GM18507 (cell line): ENCODE data around the gene PREP.
"Not testable (repeated sequence)": the region's sequence is repeated elsewhere in the genome, so short reads cannot be mapped to it uniquely, and the experiment has no call there.

Experiments used
- DNase-seq: peaks from one replicate; pipeline ENCODE4 v3.0.0; 2011; ENCODE audit warnings: low read depth; ENCODE audit not compliant: insufficient read length; ENCODE audit errors: extremely low spot score
- FAIRE-seq: peaks from 2 replicates; lab custom pipeline; 2011; peaks lifted over from hg19 to GRCh38; lab: Jason Lieb, UNC

The PREP gene

GRCh38 chr6:105352037-105352617, 50.8 kb downstream of the PREP start:
- DNase-seq (no peak), FAIRE-seq (no peak)

DNA sequence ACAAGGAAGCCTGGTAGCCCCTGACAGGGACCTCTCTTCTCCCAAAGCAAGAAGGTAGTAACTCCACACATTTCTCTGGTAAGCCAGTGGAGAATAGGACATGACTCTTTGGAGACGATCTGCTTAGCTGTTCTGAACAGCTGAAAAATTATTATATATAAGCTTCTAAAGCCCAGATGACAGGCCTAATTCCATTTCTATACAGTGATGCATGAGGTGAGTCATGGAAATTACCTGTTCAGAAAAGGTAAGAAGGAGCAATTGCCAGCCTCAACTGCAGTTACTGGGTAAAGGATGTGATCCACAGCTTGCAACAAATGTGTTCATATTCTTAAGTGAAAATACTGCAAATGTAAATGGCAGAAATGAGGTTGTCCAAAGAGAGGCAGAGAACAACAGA, 54.0 kb downstream of the PREP start:
- FAIRE-seq (no peak), DNase-seq (no peak)

DNA sequence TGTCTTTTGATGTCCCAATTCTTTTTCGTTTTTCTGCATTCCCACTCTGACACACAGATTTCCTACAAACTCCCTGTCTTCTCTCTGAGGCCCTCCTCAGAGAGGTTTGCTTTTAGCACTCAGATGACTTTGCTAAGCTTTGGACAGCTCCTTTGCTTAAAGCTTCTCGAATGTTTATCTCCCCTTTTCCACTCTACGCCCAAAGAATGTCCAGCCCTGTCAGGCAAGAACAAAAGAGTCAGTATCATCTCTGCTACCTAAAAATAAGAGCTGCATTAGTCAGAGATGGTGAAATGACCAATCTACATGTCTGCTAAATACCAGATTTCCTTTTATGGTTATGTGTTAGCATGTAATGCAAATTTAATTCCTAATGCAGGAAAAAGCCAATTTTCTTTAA, 56.8 kb downstream of the PREP start:
- no peak for DNase-seq

DNA sequence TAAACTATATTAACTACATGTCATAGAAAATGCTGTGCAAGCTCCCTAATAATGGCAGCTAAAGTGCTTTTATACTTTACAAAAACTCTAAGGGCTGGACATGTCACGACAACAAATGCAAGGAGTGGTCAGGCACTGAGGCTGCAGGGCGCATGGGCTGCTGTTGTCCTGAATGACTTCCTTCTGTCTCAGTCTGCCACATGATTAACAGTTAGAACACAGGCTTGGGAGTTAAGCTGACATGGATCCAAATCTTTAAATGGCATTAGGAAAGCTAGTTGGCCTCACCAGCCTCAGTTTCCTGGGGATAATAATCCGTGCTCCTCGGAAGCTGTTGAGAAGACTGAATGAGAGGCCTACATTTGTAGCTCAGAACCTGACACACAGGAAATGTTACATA, 57.4 kb downstream of the PREP start:
- DNase-seq (no peak), FAIRE-seq (no peak)

More for the DNA sequence above, 56.8 kb downstream of the PREP start:
- FAIRE-seq = no peak

GRCh38 chr6:105344881-105345370, 58.0 kb downstream of the PREP start:
- FAIRE-seq (no peak), DNase-seq (no peak)

DNA sequence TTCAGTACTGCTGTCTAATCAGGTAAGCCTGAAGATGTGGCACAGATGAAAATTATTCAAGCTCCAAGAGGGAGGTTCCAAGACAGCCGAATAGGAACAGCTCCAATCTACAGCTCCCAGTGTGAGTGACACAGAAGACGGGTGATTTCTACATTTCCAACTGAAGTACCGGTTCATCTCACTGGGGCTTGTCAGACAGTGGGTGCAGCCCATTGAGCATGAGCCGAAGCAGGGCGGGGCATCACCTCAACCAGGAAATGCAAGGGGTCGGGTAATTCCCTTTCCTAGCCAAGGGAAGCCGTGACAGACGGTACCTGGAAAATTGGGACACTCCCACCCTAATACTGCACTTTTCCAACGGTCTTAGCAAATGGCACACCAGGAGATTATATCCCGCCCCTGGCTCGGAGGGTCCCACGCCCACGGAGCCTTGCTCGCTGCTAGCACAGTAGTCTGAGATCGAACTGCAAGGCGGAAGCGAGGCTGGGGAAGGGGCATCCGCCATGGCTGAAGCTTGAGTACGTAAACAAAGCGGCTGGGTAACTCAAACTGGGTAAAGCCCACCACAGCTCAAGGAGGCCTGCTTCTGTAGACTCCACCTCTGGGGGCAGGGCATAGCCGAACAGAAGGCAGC, 64.4 kb downstream of the PREP start:
- DNase-seq, FAIRE-seq: not testable (repeated sequence)

- no peak for DNase-seq
- no peak for FAIRE-seq
Observed at GRCh38 chr6:105336986-105337385, 65.9 kb downstream of the PREP start.

- no peak for DNase-seq
- FAIRE-seq = no peak
Observed at GRCh38 chr6:105332576-105332975, 70.3 kb downstream of the PREP start.

GRCh38 chr6:105331927-105332326, 71.0 kb downstream of the PREP start:
- no peak for FAIRE-seq
- no peak for DNase-seq

GRCh38 chr6:105330913-105331312, 72.0 kb downstream of the PREP start:
- no peak for FAIRE-seq

GRCh38 chr6:105330364-105330763, 72.5 kb downstream of the PREP start:
- FAIRE-seq (no peak), DNase-seq (no peak)

More at GRCh38 chr6:105330913-105331312, 72.0 kb downstream of the PREP start:
- no peak for DNase-seq

- DNase-seq (no peak), FAIRE-seq (no peak)
Observed at GRCh38 chr6:105326833-105327770, 75.8 kb downstream of the PREP start.

DNA sequence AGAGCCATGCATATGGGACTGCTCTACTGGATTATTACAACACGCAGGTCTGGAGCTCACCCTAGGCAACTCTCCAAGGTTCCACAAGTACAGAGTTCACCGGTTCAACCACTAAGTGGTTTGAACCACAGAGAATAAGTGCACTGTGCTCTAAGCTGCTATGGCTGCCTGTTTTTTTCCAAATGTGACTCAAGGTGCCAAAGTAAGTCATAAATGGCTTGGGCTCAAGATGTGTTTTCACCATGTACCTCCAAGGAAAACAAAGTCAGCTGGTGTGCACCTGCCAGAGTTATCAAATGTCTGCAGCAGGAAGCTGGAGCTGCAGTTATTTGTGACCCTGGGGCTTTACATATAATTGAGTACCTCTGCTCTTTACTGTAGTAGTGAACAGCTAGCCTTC, 76.7 kb downstream of the PREP start:
- no peak for DNase-seq

GRCh38 chr6:105324386-105324950, 78.4 kb downstream of the PREP start:
- DNase-seq (no peak), FAIRE-seq (no peak)

More for the DNA sequence above, 76.7 kb downstream of the PREP start:
- no peak for FAIRE-seq

DNA sequence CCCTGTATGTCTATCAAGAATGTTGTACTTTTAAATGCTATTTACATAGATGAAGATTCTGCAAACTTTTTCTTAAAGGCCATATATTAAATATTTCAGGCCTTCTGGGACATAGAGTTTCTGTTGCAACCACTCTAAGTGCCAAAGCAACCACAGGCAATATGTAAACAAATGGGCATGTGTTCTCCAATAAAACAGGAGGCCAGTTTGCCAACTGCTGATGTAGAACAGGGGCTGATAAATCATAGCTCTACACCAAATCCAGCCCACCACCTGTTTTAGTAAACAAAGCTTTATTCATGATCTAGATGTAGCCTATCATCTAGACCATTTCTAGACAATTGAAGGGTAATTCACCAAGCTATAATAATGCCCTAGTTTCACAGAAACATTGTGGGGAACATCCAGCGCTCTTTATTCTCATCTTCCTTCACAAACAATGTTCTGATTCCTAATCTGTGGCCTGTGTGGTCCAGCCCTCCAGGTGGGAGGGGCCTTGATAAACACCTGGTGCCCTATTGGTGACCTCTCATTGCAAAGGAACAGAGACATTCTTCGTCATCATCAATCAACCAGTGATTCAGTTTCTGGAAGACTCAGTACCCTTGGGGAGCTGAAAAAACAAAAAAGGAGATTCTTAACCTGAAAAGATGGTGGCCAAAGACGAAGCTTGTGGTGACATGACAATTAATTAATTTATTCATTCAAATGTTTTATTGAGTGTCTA, 80.2 kb downstream of the PREP start:
- FAIRE-seq = no peak
- DNase-seq = no peak

GRCh38 chr6:105321728-105322127, 81.2 kb downstream of the PREP start:
- FAIRE-seq (no peak), DNase-seq (no peak)

DNA sequence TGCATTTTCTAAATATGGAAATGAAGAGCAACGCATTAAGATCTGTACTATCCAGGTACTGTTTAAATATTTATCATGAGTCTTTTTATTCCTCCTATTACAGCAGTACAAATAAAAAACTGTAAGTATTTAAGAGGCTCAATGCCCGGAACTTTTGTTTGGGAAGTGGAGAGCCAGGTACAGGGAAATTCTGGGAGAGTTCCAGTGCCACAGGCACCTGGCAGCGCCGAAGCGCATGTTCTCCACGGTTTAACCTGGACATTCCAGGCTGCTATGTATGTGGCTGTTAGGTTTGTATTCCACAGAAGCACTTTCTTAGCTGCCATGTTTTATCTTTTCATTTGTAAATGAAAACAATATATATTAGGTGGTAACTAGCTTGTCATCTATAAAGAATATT, 81.7 kb downstream of the PREP start:
- DNase-seq (no peak), FAIRE-seq (no peak)

DNA sequence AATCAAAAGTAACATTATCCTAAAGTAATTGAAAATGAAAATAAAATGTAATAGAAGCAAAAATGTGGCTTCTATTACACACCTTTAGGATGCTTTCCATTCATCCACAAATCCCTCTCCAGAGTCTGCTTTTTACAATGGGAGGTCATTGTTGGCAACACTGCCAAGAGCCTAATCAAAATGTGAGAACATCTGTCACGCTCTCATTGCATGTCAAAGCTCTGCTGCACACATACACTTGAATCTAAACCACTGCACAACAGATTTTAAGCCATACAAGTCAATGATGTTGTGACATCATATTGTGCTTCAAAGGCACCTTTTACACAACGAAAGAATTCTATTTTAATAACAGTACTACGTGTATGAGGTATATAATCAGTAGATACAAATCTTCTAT, 82.1 kb downstream of the PREP start:
- DNase-seq (no peak), FAIRE-seq (no peak)

DNA sequence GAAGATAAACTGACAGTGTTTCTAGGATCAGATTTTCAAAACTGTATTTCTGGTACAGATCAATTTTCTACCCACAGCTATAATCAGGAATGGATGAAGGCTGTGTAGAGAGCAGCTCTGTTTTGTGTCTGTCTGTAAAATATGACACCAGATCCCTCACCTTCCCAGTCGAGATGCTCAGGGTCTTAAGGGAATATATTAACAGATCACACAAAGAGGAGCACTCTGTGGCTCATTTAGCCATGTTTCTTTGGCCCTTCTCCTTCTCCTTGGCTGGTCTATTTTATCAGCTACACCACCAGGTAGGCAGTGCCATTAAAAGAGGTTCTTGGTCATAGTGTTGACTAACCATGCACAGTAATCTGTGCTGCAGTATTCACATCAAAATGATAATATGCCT, 82.6 kb downstream of the PREP start:
- no peak for DNase-seq
- no peak for FAIRE-seq
